NCI-H1092 (cell line): Measurements from ENCODE around the gene TST.
"Not testable (repeated sequence)": the region's sequence is repeated elsewhere in the genome, so short reads cannot be mapped to it uniquely, and the experiment has no call there.

ENCODE experiments used
- DNase-seq: peaks from one replicate; lab custom pipeline; 2025; lab: John Stamatoyannopoulos, UW

TST gene

DNA sequence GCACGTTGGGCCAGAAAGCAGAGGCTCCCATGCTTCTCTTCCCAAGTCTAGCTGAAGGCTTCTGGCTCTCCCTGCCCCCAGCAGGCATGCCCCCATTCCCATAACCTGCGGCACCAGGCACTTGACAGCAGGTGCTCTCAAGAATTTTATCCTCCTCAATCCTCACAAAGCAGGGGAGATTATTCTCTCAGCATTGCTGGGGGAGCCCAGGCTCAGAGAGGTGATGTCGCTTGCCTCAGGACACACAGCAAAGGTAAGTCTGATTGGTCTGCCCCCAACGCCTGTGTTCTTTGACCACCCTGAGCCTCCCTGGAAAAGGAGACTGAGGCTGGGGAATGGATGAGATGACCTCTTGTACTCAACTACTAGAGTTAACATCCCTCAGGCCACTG lies 4.8 kb downstream of the TST start:
- no peak for DNase-seq

DNA sequence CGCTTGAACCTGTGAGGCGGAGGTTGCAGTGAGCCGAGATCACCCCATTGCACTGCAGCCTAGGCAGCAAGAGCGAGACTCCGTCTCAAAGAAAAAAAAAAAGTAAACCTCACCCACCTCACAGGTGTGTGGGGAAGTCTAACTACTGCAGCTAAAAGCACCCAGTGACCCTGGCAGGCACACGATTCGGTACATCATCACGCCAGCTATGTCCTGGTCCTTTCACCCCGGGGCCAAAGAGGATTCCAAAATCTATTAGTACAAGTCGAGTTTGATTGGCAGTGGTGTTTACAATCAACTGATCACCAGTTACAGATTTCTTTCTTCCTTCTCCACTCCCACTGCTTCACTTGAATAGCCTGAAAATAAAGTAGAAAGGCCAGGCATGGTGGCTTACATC lies 6.3 kb downstream of the TST start:
- no peak for DNase-seq

DNA sequence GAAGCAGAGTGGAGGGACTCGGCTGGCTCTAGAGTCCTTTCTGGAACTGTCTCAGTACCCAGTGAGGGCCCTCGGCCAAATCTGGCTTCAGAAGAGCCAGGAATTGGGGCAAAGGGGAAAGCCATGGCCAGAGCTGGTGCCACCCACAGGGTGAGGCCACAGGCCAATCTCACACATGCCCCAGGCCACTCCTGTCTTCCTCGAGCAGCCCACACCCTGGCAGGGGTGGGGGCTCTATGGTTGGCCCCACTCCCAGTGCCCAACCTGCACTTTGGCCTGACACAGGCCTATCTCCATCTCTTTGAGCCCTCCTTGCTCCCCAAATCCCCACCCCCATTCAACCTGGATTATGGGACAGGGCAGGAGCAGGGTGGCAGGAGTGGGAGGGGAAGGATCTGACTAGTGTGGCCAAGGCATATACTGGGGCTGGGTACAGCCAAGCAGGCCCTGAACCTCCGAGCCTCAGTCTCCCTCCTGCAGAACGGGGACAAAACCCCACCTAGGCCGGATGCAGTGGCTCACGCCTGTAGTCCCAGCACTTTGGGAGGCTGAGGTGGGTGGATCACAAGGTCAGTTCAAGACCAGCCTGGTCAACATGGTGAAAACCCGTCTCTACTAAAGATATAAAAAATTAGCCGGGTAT lies 6.9 kb downstream of the TST start:
- no peak for DNase-seq

DNA sequence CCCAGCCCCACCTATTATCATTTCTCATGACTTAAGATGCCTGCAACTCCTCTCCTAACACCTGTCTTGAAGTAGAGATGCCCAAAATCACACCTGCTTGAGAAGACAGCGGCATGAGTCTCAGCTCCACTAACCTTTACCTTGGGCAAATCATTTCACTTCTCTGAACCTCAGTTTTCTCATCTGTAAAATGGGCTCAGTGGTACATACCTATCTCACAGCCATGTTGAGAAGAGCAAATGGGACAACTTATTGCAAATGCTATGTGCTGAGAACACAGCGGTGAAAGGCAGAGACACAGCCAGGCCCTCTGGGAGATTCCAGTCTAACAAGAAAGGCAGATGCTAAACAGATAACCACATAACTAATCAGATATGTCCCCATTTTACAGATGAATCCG lies 7.8 kb downstream of the TST start:
- no peak for DNase-seq

DNA sequence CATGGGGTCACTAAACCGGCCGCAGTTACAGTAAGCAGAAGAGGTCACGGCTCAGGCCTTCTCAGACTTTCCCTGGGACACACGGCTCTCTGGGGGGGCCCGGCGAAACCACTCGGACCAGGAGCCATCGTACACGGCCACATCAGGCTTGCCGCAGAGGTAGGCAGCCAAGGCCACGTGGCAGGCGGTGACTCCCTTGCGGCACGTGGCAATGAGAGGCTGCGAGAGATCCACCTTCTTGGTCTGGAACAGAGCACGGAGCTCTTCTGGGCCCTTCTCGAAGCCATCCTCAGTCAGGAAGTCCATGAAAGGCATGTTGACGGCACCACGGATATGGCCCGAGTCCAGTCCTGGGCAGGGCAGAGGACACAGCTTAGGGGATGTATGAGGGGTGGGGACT lies 8.3 kb downstream of the TST start:
- DNase-seq, result no peak

DNA sequence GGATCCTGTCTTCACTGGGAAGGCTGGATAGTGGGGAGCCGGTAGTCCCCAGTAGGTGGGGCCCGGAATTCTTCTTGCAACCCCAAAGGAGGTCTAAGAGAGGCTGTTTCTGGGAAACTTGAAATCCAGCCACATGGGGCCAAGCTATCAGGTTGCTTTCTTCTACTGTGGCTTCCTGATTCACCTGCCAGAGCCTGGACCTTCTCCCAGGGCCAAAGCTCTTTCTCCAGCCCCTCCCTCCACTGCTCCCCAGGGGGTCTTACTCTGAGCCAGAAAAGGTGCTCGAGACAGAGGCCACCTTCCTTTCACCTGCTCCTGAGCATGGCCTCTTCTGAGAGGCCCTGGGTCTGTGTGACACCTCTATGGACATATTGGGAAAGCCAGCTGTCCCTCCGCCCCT lies 9.1 kb downstream of the TST start:
- DNase-seq, result no peak

DNA sequence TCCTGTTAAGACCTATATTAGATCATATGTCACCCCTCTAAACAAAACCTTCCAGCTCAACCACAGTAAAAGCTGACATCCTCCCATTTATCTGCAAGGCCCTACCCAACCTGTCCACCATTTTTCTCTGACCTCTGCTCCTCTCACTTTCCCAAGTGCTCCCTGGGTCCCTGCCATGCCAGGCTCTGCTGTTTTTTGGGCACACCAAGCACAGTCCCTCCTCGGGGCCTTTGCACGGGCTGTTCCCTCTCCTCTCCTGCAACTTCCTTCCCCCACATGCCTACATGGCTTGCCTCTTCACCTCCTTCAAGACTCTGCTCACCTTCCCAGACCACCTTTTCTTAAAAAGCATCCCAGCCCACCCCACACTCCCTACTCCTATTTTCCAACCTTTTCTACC lies 9.8 kb downstream of the TST start:
- no peak for DNase-seq

DNA sequence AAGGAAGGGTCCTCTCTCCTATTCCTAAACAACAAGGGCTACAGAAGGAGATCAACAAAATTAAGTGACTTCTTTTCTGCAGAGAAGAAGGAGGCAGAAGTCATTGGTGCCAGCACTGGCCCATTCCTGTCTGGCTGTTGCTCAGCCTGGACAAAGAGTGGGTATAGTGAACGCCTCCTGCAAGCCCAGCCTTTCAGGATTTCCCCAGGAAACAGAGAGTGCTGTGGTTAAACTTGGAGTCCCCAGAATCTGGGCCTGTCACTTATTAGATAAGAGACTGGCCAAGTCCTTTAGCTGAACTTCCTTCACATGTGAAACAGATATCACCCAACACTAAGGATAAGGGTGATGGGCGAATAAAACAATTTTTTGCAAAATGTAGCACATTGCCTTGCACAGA lies 10.9 kb downstream of the TST start:
- DNase-seq, result no peak

DNA sequence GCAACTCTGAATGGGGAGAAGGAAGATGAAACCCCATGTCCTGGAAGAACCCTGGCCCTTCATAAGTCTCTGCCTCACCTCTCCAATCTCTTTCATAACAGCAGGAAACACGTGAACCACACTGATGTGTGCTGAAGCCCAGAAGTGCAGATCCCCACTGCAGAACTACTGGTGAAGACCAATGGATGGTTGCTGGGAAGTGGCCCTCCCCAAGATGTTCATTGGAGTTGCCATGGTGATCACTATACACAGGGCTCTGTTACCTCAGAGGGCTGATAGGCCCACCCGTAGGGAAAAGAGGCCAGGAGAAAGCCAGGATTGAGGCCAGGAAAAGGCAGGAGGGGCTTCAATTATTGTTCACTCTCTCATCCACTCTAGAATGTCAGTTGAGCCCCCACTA lies 11.6 kb downstream of the TST start:
- no peak for DNase-seq

DNA sequence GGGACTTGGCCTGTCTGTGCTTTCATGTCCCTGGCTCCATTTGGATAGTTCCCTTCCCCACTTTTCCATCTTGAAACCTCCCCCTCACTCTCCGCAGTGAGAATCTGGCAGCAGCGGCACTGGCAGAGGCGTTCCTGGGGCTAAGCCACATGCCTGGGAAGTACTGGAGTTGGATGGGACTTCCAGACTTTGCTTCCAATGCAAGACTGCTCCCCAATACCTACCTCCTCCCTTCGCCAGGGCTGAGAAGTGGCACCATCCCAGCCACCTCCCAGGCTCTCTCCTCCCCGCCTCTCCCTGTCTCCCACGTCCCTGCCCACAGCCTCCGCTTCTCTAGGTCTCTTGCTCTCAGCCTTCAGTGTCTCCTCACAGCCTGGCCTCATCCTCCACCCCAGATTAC lies 16.6 kb downstream of the TST start:
- no peak for DNase-seq

DNA sequence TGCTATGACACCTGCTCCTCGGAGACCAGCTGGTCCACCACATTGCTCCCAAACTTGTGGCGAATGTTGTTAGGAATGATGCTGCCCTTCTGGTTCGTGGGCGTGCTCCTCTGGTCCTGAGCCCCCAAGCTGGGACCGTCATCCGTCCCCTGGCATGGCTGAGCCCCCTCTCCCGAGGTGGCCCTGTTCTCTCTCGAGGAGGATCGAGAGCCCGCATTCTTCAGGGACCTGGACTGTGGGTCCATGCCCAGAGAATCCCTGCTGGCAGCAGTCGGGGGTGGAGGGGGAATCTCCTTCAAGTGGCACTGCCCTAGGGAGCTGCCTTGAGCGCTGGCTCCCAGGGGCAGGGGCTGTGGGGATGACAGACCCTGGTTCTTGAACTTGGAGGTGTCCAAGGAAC lies 17.4 kb downstream of the TST start:
- DNase-seq, result no peak

DNA sequence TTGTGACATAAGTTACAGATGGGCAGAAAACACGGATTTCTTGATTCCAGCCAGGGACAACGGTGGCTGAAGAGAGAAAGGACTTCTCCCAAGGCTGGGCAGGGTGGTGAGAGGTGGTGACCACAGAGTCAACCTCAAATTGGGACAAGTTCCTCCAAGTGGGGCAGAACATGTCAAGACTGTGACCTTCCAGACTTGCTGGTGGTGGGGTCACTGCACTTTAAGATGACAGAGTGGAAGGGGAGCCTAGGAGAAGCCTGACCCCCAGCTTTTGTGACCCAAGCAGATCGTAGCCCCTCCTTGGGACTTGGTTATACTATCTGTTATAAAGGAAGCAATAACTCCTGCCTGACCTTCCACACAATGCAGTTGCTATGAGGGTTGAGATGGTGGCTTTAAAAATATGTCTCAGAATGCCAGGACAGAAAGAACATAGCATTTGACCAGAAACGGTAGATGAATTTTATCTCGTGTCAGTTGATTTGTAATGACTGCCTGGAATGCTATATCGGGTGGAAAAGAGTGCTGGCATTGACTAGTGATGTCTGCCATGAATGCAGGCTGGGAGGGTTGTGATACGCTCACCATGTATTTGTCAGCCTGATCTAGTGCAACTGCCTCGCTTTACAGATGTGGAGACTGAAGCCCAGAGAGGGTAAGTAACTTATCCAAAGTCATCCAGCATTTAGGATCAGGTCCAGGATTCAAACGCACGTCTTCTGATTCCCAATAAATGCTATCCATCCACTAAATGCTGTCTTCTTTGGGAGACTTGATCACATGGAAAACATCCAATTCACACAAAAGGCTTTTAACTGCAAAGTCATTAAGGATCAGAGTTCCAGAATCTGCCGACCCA lies 18.3 kb downstream of the TST start:
- DNase-seq, result no peak

DNA sequence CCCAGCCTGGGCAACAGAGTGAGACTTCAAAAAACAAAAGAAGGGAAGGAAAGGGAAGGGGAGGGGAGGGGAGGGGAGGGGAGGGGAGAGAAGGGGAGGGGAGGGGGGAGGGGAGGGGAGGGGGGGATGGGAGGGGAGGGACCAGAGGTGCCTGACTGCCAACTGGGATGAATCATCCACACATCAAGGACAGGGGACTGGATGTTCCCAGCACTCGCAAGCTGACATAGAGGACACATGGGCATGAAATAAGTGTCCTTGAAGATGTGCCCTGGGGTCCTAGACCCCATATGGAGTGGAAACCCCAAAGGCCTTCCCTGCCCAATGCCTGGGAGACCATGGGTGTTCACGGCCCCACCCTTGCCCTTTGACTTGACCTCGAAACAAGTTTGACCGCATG lies 19.8 kb downstream of the TST start:
- no peak for DNase-seq

DNA sequence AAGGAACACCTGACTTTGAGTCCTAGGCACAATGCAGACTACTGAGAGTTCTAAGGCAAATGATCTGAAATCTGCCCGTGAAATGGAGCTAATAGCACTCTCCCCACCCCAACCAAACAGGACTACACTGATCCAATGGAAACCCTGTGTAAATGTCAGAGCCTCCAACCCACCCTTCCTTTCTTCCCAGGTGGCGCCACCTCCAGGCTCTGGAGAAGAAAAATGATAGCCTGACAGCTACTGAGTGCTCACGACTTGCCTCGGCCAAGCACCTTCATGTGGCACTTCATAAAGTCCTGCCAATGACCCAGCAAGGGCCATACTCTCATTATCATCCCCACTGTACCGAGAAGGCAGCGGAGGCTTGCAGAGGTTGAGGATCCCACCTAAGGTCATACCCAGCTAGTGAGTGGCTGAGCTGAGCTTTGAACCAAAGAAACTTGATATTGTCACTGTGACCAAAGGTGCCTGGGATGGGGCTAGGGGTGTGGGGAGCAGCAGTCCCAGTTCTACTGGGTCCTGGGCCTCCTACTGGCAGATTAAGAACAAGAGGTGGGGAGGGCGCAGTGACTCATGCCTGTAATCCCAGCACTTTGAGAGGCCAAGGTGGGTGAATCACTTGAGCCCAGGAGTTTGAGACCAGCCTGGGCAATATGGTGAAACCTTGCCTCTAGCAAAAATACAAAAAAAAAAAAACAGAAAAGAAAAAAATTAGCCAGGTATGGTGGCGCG lies 20.5 kb downstream of the TST start:
- no peak for DNase-seq

DNA sequence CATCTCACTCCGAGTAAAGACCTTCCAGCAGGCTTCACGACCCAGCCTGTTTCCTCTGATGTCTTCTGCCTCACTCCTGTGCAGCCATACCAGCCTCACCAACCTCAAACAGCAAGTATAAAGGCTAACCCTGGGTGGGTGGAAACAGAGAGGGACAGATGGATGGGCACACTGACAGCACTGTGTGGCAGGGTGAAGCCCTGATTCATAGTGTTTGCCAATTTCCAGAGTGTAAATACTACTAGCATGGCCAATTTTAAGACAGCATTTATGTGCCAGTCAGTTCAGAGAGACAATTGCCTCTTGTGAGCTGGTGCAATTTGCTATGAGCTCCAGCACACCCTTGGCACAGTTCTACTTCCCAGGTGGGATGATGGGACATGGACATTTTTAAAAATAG lies 21.5 kb downstream of the TST start:
- DNase-seq, result no peak

DNA sequence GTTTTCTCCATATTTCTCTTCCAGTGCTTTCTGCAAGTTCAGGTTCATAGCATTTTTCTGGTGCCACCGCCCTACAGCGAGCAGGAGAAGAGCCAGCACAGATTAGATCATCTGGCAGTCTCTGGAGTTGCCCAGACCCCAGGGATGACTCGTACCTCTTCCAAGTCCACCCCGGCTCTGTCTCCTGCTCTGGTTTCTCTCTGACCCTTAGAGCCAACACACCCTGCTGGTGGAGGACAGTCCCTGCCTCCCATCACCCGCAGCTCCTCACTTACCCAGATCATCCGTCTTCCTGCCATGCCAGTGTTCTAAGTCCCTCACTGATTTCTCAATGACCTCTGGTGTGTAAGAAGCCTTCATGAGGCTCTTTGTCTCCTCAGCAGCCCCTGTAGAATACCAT lies 28.0 kb downstream of the TST start:
- no peak for DNase-seq

DNA sequence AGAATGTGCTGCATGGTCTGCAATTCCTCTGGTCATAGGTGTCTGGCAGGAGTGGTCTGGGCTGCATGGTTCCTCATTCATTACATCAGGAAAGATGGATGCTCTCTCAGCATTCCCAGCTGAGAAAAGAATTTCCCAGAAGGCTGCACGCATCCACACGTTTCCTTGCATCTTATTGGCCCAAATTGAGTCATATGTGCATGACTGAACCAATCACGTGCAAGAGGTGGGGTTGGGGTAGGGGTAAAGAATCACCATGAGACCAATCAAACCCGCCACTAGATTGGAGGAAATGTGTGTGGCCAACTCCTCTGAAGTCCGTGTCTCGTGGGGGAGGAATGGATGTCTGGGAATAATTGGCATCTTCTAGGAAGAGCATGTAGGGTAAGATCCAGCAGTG lies 28.8 kb downstream of the TST start:
- DNase-seq, result no peak

DNA sequence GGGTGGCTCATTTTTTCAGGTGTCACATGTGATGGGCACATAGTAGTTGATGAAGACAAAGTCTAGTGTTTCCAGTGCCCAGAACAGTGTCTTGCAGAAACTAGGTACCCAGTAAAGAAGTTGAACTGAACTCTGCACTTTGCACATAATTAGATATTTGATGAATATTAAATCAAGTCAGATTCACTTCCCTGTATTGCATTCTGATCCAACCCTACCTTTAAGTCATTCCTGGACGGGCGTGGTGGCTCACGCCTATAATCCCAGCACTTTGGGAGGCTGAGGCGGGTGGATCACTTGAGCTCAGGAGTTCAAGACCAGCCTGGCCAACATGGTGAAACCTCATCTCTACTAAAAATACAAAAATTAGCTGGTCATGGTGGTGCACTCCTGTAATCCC lies 30.2 kb downstream of the TST start:
- DNase-seq, result not testable (repeated sequence)

DNA sequence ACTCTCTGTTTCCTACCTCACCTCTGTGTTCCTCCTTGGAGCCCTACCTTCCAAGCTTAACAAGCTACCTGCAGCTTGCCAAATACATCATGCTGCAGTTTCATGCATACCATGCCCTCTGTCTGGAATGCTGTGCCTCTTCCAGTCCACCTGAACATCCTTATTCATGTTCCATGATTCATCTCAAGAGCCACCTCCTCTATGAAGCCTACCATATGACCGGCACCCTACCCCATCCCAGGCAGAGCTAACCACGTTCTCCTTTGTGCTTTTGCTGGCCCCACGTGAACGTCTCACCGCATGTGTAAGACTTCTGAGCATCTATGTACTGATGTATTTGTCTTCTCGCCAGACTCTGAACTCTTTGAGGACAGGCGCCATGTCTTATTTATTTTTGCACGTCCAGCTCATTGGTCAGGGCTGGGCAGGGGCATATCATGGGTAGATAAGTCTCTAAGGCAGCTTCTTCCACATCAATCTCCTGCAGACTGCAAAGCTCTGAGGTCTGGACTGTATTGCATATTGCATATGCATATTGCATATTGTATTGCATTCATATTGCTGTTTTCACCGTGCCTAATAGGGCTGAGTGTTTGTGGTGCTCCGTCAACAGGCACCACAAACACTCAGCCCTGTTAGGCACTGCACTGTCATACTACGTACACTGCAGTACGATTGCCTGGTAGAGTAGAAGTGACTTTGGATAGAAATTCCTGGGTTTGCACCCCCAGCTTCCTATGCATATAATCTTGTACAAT lies 31.0 kb downstream of the TST start:
- no peak for DNase-seq

DNA sequence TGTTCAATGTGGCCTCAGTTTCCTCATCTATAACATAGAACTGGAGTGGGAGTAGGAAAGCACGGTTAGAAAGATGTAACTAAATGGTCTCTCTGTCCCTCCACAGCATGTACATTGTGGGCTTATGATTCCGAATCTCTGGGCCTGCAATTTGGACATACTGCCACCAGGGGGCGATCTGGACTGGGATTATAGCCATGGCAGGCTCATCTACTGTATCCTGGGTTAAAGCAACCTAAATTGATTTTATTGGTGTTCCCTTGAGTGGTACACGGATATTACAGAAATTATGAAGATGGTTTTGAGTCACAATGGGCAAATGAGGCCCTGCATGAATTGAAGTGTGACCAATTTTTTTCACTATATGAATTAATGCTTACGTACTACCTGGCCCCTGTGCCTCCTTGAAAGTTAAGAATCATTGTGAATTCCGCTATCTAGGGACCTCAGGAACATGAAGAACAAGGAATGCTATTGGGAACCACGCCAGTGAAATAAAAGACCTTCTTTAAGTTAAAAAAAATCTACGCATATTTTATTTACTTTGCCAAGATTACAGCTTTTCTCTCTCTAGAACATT lies 32.9 kb downstream of the TST start:
- no peak for DNase-seq

DNA sequence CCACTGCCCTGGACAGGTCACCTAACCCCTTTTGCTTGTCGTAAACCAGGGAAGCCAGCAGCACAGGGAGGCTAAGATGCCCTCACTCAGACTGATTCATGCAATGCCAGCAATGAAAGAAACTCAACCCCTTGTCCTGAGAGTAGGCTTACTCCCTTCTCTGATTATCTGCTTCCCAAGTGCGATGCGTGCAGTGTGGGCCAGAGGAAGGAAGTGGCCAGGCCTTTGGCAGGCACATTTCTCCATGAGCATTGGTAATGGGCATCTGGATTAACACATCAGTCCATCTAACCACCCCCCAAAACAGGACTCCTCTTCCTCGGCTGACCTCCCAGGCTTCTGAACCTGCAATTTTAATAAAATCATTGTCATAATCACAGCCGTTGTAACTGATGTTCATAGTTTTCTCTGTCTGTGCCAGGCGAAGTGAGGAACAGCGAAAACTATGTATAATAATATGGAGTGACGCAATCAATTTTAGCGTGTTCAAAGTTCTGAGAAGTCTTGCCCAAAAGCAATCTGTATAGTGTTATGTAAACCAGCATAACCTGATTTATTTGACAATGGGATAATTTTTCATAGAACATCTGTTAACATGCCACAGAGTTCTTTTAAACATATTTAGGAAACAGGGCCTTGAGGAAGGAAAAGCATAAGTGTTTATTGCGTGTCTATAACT lies 33.9 kb downstream of the TST start:
- no peak for DNase-seq

DNA sequence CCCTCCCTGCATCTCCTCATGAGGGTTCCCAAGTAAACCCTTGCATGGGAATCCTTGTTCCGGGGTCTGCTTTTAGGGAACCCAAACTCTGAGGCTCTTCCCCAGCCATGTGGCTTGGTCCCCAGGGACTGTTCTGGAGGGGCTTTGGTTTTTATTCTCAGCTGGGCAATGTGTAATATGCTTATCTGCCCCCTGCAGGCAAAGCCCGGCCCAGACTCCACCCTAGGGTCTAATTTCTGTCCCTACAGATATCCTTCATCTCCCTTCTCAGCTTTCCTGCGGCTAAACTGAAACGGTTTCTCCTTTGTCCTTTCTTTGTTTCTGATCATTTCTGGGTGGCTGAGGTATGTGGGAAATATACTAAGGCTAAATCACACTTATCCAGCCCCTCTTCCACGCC lies 37.1 kb downstream of the TST start:
- no peak for DNase-seq
